Heart left ventricle (tissue), 13 donors: ENCODE measurements around the gene RRAS2.

Source experiments
- CTCF ChIP-seq, 12 donors: fragments of 200-600 bp; sonication (generic) in 4 of 12; IDR thresholded peaks; one replicate each; pipeline versions ENCODE4 v1.5.0 to v1.8.0; 2018 to 2022; ENCODE audit warnings: antibody characterized with exemption in 12 of 12, mild to moderate bottlenecking in 5 of 12
- POLR2A ChIP-seq, 2 donors: fragments of 450-650 bp; IDR thresholded peaks; one replicate each; pipeline ENCODE4 v1.6.1; 2017; ENCODE audit warnings: antibody characterized with exemption in 2 of 2, mild to moderate bottlenecking in 2 of 2, moderate library complexity in 2 of 2
- donor health status: ischemic (EF 13 %, LVEDD 7.1; RV severe dilation, severe dysfunction).
- donor health status: DM: no; HTN: yes; CAD: no.
- donor health status: DM: no; HTN: no; CAD: no.
- donor health status: ischemic (EF 25% LVEDD 6.9; RV normal size, moderate dysfunction).
- donor health status: ischemic (EF 25% LVEDD 5.7; RV mildly dilated, moderate dysfunction).
- donor health status: ischemic (EF 35%, LVEDD 5.7; RV mildly dilated, moderate dysfunction).
- donor health status: nonischemic (EF 11% LVEDD 7.7; RV severe dilation, severe dysfunction).
- donor health status: DM: yes; HTN: yes; CAD: no.
- donor health status: PGD.
- donor health status: ischemic (EF 29% LVEDD 5.4; RV normal size, mild dysfunction).
- donor health status: nonischemic (EF 23%, LVEDD 6.1; RV moderate dilation, normal function).

- TF ChIP-seq POLR2A (IDR thresholded peaks at IDR 0.05) (no peak), CTCF (IDR thresholded peaks at IDR 0.05) (no peak)
These were observed 12.3 kb upstream of the RRAS2 start for GRCh38 chr11:14371249-14371648.
